ENCODE data around the gene MAPRE3.

The MAPRE3 gene

GRCh38 chr2:27069961-27070618 lies 99.7 kb downstream of the MAPRE3 start:
- no peak for DNase-seq (ENCODE audit: low spot score)
- POLR2A ChIA-PET (ENCODE audit: low non-redundant PET) = interaction anchor here (0.5 to 0.6 kb wide), 2 partner anchors 9 to 13 kb away, joined by 3 to 4 read pairs; no protein-coding TSS in a partner anchor
- TF ChIP-seq CTCF (conservative IDR thresholded peaks at IDR 0.05; ENCODE audit: low read depth) = no peak
- CTCF ChIA-PET = no interaction called here
- H3K27ac ChIP-seq = no peak overlapping the region

- CTCF ChIA-PET = no interaction called here
- TF ChIP-seq CTCF (conservative IDR thresholded peaks at IDR 0.05; ENCODE audit: low read depth) = no peak
- POLR2A ChIA-PET (ENCODE audit: low non-redundant PET) = interaction anchor here (0.6 to 1.4 kb wide), 2 partner anchors 13 to 16 kb away, joined by 3 to 4 read pairs; no protein-coding TSS in a partner anchor
- peak overlapping the region; percentile 75 for H3K27ac ChIP-seq
- no peak for DNase-seq (ENCODE audit: low spot score)
These were observed 100.3 kb downstream of the MAPRE3 start for GRCh38 chr2:27070653-27071276.

GRCh38 chr2:27071277-27071989 lies 101.0 kb downstream of the MAPRE3 start, which contains the start of gene OST4:
TSS of gene OST4 (minus strand) at chr2:27071654.
- no peak for TF ChIP-seq CTCF (conservative IDR thresholded peaks at IDR 0.05; ENCODE audit: low read depth)
- POLR2A ChIA-PET (ENCODE audit: low non-redundant PET) = interaction anchor here (1.4 kb wide), 1 partner anchor 16 kb away, joined by 4 read pairs; no protein-coding TSS in a partner anchor
- CTCF ChIA-PET = interaction anchor here (0.6 to 1.3 kb wide), 3 partner anchors 14 to 613 kb away, joined by 3 to 4 read pairs (median 3); partner anchors contain the start of gene KHK
- H3K27ac ChIP-seq = peak within 1 kb of the TSS; percentile 75
- DNase-seq (ENCODE audit: low spot score) = peak; percentile 93

GRCh38 chr2:27071990-27072830 lies 101.8 kb downstream of the MAPRE3 start:
- POLR2A ChIA-PET (ENCODE audit: low non-redundant PET) = interaction anchor here (1.4 kb wide), 1 partner anchor 15 kb away, joined by 4 read pairs; no protein-coding TSS in a partner anchor
- DNase-seq (ENCODE audit: low spot score) = no peak
- CTCF ChIA-PET = interaction anchor here (0.5 to 1.3 kb wide), 5 partner anchors 9 to 612 kb away, joined by 3 to 4 read pairs (median 3); partner anchors contain the start of gene KHK
- no peak for TF ChIP-seq CTCF (conservative IDR thresholded peaks at IDR 0.05; ENCODE audit: low read depth)
- peak overlapping the region; percentile 75 for H3K27ac ChIP-seq

DNA sequence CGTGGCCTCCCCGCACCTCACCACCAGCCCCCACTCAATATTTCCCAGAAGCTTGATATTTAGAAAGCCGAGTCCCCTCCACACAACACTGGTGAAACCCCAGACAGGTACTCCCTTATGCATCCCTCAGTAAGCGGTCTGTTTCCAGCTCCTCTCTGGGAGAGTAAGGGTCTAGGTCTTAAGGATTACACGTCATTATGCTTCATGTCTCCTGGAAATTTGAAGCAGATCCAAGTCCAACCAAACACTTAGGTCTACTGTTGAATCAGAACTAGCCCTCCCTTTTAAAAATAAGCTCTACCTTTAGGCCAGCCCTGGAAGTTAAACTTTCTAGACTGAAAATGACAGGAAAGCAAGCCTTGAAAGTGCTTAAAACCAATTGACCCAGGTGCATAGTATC lies 102.5 kb downstream of the MAPRE3 start:
- POLR2A ChIA-PET (ENCODE audit: low non-redundant PET) = no interaction called here
- peak overlapping the region; percentile 75; the same call in 1 of the 2 replicates for H3K27ac ChIP-seq
- CTCF ChIA-PET = interaction anchor here (0.5 to 0.7 kb wide), 2 partner anchors 8 to 24 kb away, joined by 3 read pairs; no protein-coding TSS in a partner anchor
- no peak for TF ChIP-seq CTCF (conservative IDR thresholded peaks at IDR 0.05; ENCODE audit: low read depth)
- DNase-seq (ENCODE audit: low spot score) = no peak

Data from RWPE1 (cell line).